Mesendoderm (in vitro differentiated cells): Measurements from ENCODE around the gene VPS37B.

Source experiments
- DNase-seq: peaks from one replicate; pipeline ENCODE4 v3.0.0; 2013
- H2AK5ac ChIP-seq: 2 replicates; pipeline ENCODE4 v1.6.1; 2013; ENCODE audit warnings: low read length, inconsistent platforms
- H2BK120ac ChIP-seq: 2 replicates; pipeline ENCODE4 v1.6.1; 2013; ENCODE audit warnings: low read depth, mild to moderate bottlenecking, low read length, moderate library complexity, mixed read lengths
- H2BK15ac ChIP-seq: replicated peaks from 2 replicates; pipeline ENCODE4 v1.6.1; 2013; ENCODE audit warnings: low read depth, mild to moderate bottlenecking, moderate library complexity
- H2BK5ac ChIP-seq: 2 replicates; pipeline ENCODE4 v1.6.1; 2013; ENCODE audit warnings: low read length, inconsistent platforms
- H3K18ac ChIP-seq: 2 replicates; pipeline ENCODE4 v1.6.1; 2013; ENCODE audit warnings: mild to moderate bottlenecking, low read length, mixed read lengths
- H3K23ac ChIP-seq: one replicate; pipeline ENCODE4 v1.6.1; 2013; ENCODE audit warnings: low read length
- H3K27ac ChIP-seq: 2 replicates; pipeline ENCODE4 v1.5.1; 2013; ENCODE audit warnings: low read depth, mild to moderate bottlenecking, inconsistent platforms, low read length, moderate library complexity
- H3K27me3 ChIP-seq: 2 replicates; pipeline ENCODE4 v1.6.1; 2013; ENCODE audit warnings: low read length, control low read depth, mild to moderate bottlenecking, inconsistent platforms; ENCODE audit not compliant: insufficient read depth, poor library complexity
- H3K36me3 ChIP-seq: 2 replicates; pipeline ENCODE4 v1.6.1; 2013; ENCODE audit warnings: low read length, inconsistent platforms; ENCODE audit not compliant: control insufficient read depth, insufficient read depth
- H3K4ac ChIP-seq: one replicate; pipeline ENCODE4 v1.6.1; 2013; ENCODE audit warnings: low read depth, mild to moderate bottlenecking, low read length, moderate library complexity
- H3K4me1 ChIP-seq: 2 replicates; pipeline ENCODE4 v1.6.1; 2013; ENCODE audit warnings: low read depth, low read length, inconsistent platforms; ENCODE audit not compliant: control insufficient read depth
- H3K4me2 ChIP-seq: 2 replicates; pipeline ENCODE4 v1.6.1; 2013; ENCODE audit warnings: low read length
- H3K4me3 ChIP-seq: 2 replicates; pipeline ENCODE4 v1.5.1; 2013; ENCODE audit warnings: mild to moderate bottlenecking, low read length
- H3K56ac ChIP-seq: one replicate; pipeline ENCODE4 v1.6.1; 2013; ENCODE audit warnings: low read length
- H3K79me1 ChIP-seq: 2 replicates; pipeline ENCODE4 v1.6.1; 2013; ENCODE audit warnings: low read length, inconsistent platforms
- H3K79me2 ChIP-seq: 2 replicates; pipeline ENCODE4 v1.6.1; 2013; ENCODE audit warnings: mild to moderate bottlenecking, low read length; ENCODE audit not compliant: control insufficient read depth, insufficient read depth
- H3K9ac ChIP-seq: 2 replicates; pipeline ENCODE4 v1.6.1; 2013; ENCODE audit warnings: low read length, inconsistent platforms
- H4K5ac ChIP-seq: one replicate; pipeline ENCODE4 v1.6.1; 2013; ENCODE audit warnings: low read length
- H4K8ac ChIP-seq: one replicate; pipeline ENCODE4 v1.6.1; 2013; ENCODE audit warnings: low read depth, mild to moderate bottlenecking, control low read depth, low read length, moderate library complexity
- WGBS: extraction: QIAGEN DNeasy Blood & Tissue Kit; methylation state at CpG from one replicate; pipeline ENCODE4 v1.1.7; 2013; ENCODE audit warnings: low lambda C conversion rate, missing lambda C conversion rate; ENCODE audit not compliant: insufficient coverage; ENCODE audit errors: extremely low coverage; 5-methylcytosine and 5-hydroxymethylcytosine counted together

VPS37B gene

DNA sequence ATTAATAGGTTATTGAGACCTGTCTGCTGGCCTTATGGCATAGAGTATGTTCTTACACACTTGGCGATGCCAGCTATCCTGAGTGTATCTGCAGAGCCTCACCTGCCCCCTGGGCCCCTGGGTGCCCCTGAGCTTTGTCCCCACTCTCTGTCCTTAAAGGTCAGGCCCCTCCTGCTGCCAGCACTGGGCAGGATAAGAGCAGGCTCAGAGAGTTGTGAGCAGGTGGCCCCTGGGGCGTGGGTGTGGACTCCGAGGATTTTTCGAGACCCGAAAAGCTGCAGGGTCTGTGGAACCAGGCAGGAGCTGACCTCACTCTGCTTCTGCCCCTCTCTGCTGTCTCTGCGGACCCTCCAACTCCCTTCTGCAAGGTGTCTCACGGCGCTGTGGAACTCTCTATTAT, 52.5 kb downstream of the VPS37B start:
- no peak overlapping the region for H4K8ac ChIP-seq
- no peak overlapping the region for H3K56ac ChIP-seq
- no peak overlapping the region for H2BK5ac ChIP-seq
- H3K79me1 ChIP-seq, result no peaks in the 10 kb centered on the region
- H3K4me1 ChIP-seq, result no peaks in the 10 kb centered on the region
- no peaks in the 10 kb centered on the region for H3K27me3 ChIP-seq
- H3K9ac ChIP-seq, result no peak overlapping the region
- WGBS, result no CpG with 5 or more reads among the region's 8 CpGs
- H3K79me2 ChIP-seq, result no peaks in the 10 kb centered on the region
- no peak overlapping the region for H3K23ac ChIP-seq
- H3K36me3 ChIP-seq, result no peaks in the 10 kb centered on the region
- no peak overlapping the region for H2BK15ac ChIP-seq
- no peak overlapping the region for H3K4ac ChIP-seq
- no peak overlapping the region for H3K4me2 ChIP-seq
- H3K18ac ChIP-seq, result no peak overlapping the region
- H2AK5ac ChIP-seq, result no peak overlapping the region
- H3K4me3 ChIP-seq, result no peak overlapping the region
- H2BK120ac ChIP-seq, result no peak overlapping the region
- no peak overlapping the region for H3K27ac ChIP-seq
- H4K5ac ChIP-seq, result no peak overlapping the region
- DNase-seq, result no peak

DNA sequence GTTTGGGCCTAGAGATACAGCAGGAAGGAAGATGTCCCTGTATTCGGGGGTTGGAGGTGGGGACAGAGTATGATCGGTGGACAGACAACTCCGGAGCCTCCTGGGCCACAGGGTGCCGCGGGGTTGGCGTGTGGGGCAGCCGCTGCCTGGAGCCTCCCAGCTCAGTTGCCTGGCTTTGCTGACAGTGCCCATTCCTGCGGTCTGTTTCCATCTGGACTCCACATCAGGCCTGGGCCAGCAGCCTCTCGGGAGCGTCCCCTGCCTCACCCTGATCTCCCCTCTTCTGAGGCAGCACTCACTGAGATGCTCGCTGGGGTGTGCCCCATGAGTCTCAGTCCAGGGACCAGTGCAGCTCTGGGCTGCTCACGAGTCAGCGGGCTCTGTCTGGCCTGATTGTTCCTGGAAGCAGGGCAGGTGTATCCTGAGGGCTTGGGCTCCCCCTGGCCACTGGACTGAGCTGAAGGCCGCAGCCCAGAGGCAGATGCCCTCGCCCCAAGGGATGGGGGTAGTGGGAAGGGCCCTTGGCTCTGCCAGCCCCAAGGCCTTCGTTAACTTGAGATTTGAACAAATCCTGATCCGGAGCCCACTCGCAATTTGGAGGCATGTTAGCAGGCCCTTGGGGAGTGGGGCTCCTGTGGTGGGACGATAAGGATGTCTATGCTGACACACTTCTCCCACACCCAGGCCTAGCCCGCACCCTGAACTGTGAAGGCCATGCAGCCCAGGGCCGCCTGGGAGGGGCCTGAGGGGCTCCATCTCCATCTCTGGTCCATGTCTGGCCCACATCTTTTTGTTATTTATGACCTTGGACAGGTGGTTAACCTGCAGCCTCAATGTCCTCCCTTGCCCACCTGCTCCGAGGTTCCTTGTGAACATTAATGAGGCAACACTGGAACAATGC, 53.2 kb downstream of the VPS37B start:
- H3K4me3 ChIP-seq, result no peak overlapping the region
- no peak overlapping the region for H3K18ac ChIP-seq
- H3K4me1 ChIP-seq, result peaks cover 2% of the 10 kb centered on the region
- H4K5ac ChIP-seq, result no peak overlapping the region
- no peak overlapping the region for H3K23ac ChIP-seq
- no peaks in the 10 kb centered on the region for H3K79me2 ChIP-seq
- H3K4ac ChIP-seq, result no peak overlapping the region
- no peaks in the 10 kb centered on the region for H3K27me3 ChIP-seq
- no CpG with 5 or more reads among the region's 22 CpGs for WGBS
- H2AK5ac ChIP-seq, result no peak overlapping the region
- no peak overlapping the region for H2BK5ac ChIP-seq
- H2BK120ac ChIP-seq, result no peak overlapping the region
- H2BK15ac ChIP-seq, result no peak overlapping the region
- no peak overlapping the region for H3K4me2 ChIP-seq
- no peak for DNase-seq
- H3K36me3 ChIP-seq, result no peaks in the 10 kb centered on the region
- H4K8ac ChIP-seq, result no peak overlapping the region
- H3K56ac ChIP-seq, result no peak overlapping the region
- no peak overlapping the region for H3K9ac ChIP-seq
- H3K79me1 ChIP-seq, result no peaks in the 10 kb centered on the region
- no peak overlapping the region for H3K27ac ChIP-seq

DNA sequence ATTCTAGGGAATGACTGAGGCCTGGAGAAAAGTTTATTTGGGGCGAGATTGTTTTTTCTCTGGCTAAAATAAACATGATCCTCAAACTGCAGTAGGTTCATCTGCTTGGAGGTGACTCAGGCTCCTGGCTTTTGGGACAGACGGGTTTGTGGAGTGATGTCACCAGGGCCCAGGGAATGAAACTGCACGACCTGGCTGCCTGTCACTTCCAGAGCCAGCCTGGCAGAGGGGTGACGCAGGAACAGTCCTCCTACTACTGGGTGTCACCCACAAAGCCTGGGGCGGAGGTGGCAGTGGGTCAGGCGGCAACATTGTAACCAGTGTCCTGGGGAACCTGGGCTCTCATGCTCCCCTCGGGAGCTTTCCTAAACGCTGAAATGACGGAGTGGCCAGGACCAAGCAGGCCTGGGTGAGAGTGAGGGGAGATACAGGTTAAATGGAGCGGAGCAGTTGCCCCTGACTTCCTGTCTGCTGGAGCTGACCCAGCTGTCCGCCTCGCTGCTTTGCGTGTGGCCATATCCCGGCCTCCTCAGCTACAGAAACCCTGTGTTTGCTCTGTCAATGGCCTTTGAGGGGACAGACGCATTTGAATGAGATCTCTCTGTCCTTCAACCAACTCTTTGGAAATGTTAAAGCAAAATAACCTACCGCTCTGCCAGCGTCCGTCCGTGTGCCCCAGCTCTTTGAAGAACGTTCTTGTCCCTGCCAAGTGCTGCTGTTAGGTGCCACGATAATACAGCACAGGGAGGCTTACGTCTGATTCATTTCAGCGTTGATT, 54.2 kb downstream of the VPS37B start:
- H3K4ac ChIP-seq, result no peak overlapping the region
- DNase-seq, result peak; percentile 62
- H2BK5ac ChIP-seq, result no peak overlapping the region
- H2AK5ac ChIP-seq, result no peak overlapping the region
- no peaks in the 10 kb centered on the region for H3K27me3 ChIP-seq
- no peaks in the 10 kb centered on the region for H3K79me1 ChIP-seq
- no peaks in the 10 kb centered on the region for H3K36me3 ChIP-seq
- peaks cover 2% of the 10 kb centered on the region for H3K4me1 ChIP-seq
- H4K8ac ChIP-seq, result no peak overlapping the region
- H3K4me3 ChIP-seq, result no peak overlapping the region
- H3K9ac ChIP-seq, result no peak overlapping the region
- no peak overlapping the region for H2BK15ac ChIP-seq
- no CpG with 5 or more reads among the region's 23 CpGs for WGBS
- no peaks in the 10 kb centered on the region for H3K79me2 ChIP-seq
- H3K27ac ChIP-seq, result no peak overlapping the region
- no peak overlapping the region for H3K23ac ChIP-seq
- H3K18ac ChIP-seq, result no peak overlapping the region
- no peak overlapping the region for H3K56ac ChIP-seq
- H3K4me2 ChIP-seq, result no peak overlapping the region
- no peak overlapping the region for H2BK120ac ChIP-seq
- no peak overlapping the region for H4K5ac ChIP-seq

DNA sequence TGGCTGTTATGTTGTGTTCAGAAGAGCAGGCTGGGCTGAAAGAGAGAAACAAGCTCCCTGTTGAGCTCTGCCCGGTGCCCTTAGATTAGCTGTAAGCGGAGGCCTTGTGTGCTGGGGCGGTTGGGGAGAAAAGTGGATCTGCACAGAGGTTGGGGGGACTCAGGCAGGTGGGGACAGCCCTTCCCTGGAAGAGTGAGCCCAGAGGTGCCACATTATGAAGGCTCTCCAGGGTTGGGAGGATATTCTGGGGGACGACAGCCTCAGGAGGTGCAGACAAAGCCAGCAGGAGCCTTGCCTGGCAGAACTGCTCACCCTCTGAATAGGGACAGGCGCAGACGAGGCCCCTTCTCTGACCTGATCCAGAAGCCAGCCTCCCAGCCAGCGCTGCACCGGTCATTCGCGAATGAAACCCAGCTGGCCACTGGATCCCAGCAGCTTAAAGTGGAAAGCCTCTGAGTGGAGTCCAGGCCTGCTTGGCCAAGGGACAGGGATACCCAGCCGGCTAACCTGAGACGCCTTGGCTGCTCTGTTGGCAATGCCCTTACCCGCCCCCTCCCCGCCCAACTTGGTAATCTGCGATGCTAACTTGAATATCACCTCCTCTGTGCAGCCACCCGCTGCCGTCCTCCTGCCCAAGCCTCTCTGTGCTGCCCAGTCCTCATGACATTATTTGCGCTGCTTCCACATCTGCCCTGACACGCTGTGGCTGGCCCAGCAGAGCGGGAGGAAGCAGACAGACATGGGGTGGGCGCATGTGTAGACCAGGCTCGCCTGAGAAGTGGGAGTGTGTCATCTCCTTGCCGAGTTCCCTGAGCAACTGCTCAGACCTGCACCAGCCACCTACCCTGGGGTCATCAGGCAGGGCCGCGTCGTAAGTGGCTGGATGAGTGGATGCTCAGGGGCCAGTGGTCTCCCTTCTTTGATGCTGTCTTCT, 55.1 kb downstream of the VPS37B start:
- H3K4me1 ChIP-seq, result peaks cover 2% of the 10 kb centered on the region
- no peaks in the 10 kb centered on the region for H3K79me1 ChIP-seq
- H3K27ac ChIP-seq, result no peak overlapping the region
- no peak overlapping the region for H4K5ac ChIP-seq
- H3K4me2 ChIP-seq, result no peak overlapping the region
- no peak overlapping the region for H3K18ac ChIP-seq
- H3K23ac ChIP-seq, result no peak overlapping the region
- no peak overlapping the region for H2BK15ac ChIP-seq
- no peak overlapping the region for H3K9ac ChIP-seq
- no peaks in the 10 kb centered on the region for H3K27me3 ChIP-seq
- no peak overlapping the region for H4K8ac ChIP-seq
- peak; percentile 16 for DNase-seq
- no peak overlapping the region for H3K56ac ChIP-seq
- no peaks in the 10 kb centered on the region for H3K36me3 ChIP-seq
- WGBS, result no CpG with 5 or more reads among the region's 26 CpGs
- H2BK120ac ChIP-seq, result no peak overlapping the region
- no peaks in the 10 kb centered on the region for H3K79me2 ChIP-seq
- H2AK5ac ChIP-seq, result no peak overlapping the region
- no peak overlapping the region for H3K4ac ChIP-seq
- H2BK5ac ChIP-seq, result no peak overlapping the region
- no peak overlapping the region for H3K4me3 ChIP-seq

DNA sequence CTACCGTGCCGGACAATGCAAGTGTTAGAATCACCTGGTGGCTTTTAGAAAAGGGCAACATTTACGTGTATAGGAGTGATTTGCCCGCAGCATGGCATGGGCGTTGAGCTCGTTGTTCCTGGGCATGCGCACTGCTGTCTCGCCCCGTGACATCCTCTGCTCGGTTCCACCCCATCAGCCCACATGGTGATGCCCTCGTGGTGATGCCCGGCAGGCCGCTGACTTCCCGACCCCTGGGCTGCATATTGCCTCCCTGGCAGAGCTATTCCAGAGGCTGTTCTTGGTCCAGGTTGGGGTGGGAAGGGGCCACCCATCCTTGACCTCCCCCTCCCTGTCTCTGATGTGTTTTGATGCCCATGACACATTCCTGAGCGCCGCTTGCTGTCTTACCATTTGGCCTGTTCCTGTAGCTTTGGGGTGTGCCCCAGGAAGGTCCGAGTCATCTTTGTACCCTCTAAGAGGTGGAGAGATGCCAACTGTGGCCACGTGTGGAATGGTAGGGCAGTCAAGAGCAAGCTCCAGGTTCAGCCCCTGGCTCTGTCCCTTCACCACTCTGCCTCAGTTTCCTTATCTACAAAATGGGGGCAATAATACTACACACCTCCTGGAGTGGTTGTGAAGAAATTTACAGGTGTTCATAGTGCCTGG, 55.9 kb downstream of the VPS37B start:
- peaks cover 2% of the 10 kb centered on the region for H3K4me1 ChIP-seq
- H3K18ac ChIP-seq, result no peak overlapping the region
- WGBS, result no CpG with 5 or more reads among the region's 18 CpGs

More for the DNA sequence above, 55.9 kb downstream of the VPS37B start:
- Histone ChIP-seq H3K36me3 (no peaks in the 10 kb centered on the region), H3K27ac (no peak overlapping the region), H3K56ac (no peak overlapping the region), H3K9ac (no peak overlapping the region), H3K4me2 (no peak overlapping the region), H4K5ac (no peak overlapping the region), H4K8ac (no peak overlapping the region), H3K79me1 (no peaks in the 10 kb centered on the region), H3K23ac (no peak overlapping the region), H2BK5ac (no peak overlapping the region), H3K27me3 (no peaks in the 10 kb centered on the region), H2BK120ac (no peak overlapping the region), H3K79me2 (no peaks in the 10 kb centered on the region), H2AK5ac (no peak overlapping the region), H3K4me3 (no peak overlapping the region), H3K4ac (no peak overlapping the region), H2BK15ac (no peak overlapping the region)
- DNase-seq, result no peak
